H1 (cell line): Measurements from ENCODE around the gene HUWE1. TPM values are rescaled to one million over a fixed set of nuclear protein-coding genes. Genes with fewer than 3 reads are reported as not detected.

Experiments
- CTCF ChIA-PET: fragments of 300-600 bp; sonication (Branson Sonifier 250); formaldehyde crosslinking; loops from one replicate; lab custom pipeline; 2021; ENCODE audit not compliant: partially characterized antibody; lab: Charles Lee
- POLR2A ChIA-PET: fragments of 300-600 bp; sonication (Branson Sonifier 250); formaldehyde crosslinking; loops from one replicate; lab custom pipeline; 2021; ENCODE audit warnings: inconsistent platforms; ENCODE audit not compliant: partially characterized antibody; lab: Charles Lee
- DNase-seq, 2 experiments: peaks; one replicate each; pipeline versions ENCODE4 v3.0.0 to v3.0.0-alpha.2; 2010 to 2022; ENCODE audit warnings: low spot score in 2 of 2, low read depth in 1 of 2, mixed read lengths in 1 of 2
- FAIRE-seq: peaks from 2 replicates; lab custom pipeline; 2011; peaks lifted over from hg19 to GRCh38; lab: Jason Lieb, UNC
- H2AFZ ChIP-seq: 2 replicates; pipeline ENCODE4 v1.8.1; 2012; ENCODE audit warnings: low read length, inconsistent platforms
- H2AK5ac ChIP-seq: 2 replicates; pipeline ENCODE4 v1.6.1; 2013; ENCODE audit warnings: low read depth, low read length
- H2BK120ac ChIP-seq: replicated peaks from 2 replicates; pipeline ENCODE3; 2013; ENCODE audit warnings: low read depth, low read length, inconsistent platforms
- H2BK12ac ChIP-seq: 2 replicates; pipeline ENCODE4 v1.6.1; 2013; ENCODE audit warnings: low read depth, low read length
- H2BK15ac ChIP-seq: 2 replicates; pipeline ENCODE4 v1.6.1; 2013; ENCODE audit warnings: low read length
- H2BK20ac ChIP-seq: 2 replicates; pipeline ENCODE4 v1.6.1; 2013; ENCODE audit warnings: low read length
- H2BK5ac ChIP-seq: 2 replicates; pipeline ENCODE4 v1.6.1; 2013; ENCODE audit warnings: low read depth, low read length
- H3K14ac ChIP-seq: 2 replicates; pipeline ENCODE4 v1.6.1; 2013; ENCODE audit warnings: inconsistent platforms; ENCODE audit not compliant: insufficient read length
- H3K18ac ChIP-seq: 2 replicates; pipeline ENCODE4 v1.6.1; 2013; ENCODE audit warnings: low read length; ENCODE audit errors: extremely low read depth
- H3K23ac ChIP-seq: 2 replicates; pipeline ENCODE4 v1.6.1; 2013; ENCODE audit warnings: inconsistent platforms; ENCODE audit not compliant: insufficient read length
- H3K23me2 ChIP-seq: 2 replicates; pipeline ENCODE4 v1.6.1; 2013; ENCODE audit warnings: low read depth, low read length
- H3K27ac ChIP-seq: 2 replicates; pipeline ENCODE4 v1.6.1; 2011; ENCODE audit warnings: low read depth, low read length, inconsistent platforms
- H3K27me3 ChIP-seq, 4 experiments: replicated peaks in 1 of 4; 1 replicate in 1 of 4; 2 replicates in 3 of 4; pipeline versions ENCODE4 v1.6.1 to v1.8.1; 2011 to 2013; ENCODE audit warnings: low read length in 3 of 4, mild to moderate bottlenecking in 3 of 4, inconsistent platforms in 2 of 4, mixed read lengths in 2 of 4, moderate library complexity in 1 of 4; ENCODE audit not compliant: control insufficient read depth in 3 of 4, insufficient read depth in 3 of 4; ENCODE audit errors: extremely low read depth in 1 of 4
- H3K36me3 ChIP-seq, 4 experiments: 2 replicates each; pipeline versions ENCODE4 v1.6.1 to v1.8.1; 2011 to 2013; ENCODE audit warnings: mild to moderate bottlenecking in 4 of 4, low read length in 3 of 4, moderate library complexity in 2 of 4, control low read depth in 1 of 4, inconsistent platforms in 1 of 4; ENCODE audit not compliant: insufficient read depth in 4 of 4, control insufficient read depth in 2 of 4
- H3K4ac ChIP-seq: replicated peaks from 2 replicates; pipeline ENCODE3; 2013; ENCODE audit warnings: low read length, low read depth, mixed read lengths, inconsistent platforms; ENCODE audit not compliant: insufficient read length
- H3K4me1 ChIP-seq, 4 experiments: replicated peaks in 1 of 4; 1 replicate in 1 of 4; 2 replicates in 3 of 4; pipeline versions ENCODE4 v1.6.1 to v1.8.1; 2011 to 2013; ENCODE audit warnings: low read length in 3 of 4, inconsistent platforms in 2 of 4, mixed read lengths in 1 of 4; ENCODE audit not compliant: insufficient read depth in 4 of 4, control insufficient read depth in 3 of 4
- H3K4me2 ChIP-seq, 2 experiments: 2 replicates each; pipeline versions ENCODE4 v1.6.1 to v1.8.1; 2011 to 2013; ENCODE audit warnings: low read depth in 2 of 2, low read length in 2 of 2, control low read depth in 1 of 2, inconsistent platforms in 1 of 2, mild to moderate bottlenecking in 1 of 2; ENCODE audit not compliant: insufficient read depth in 1 of 2
- H3K4me3 ChIP-seq, 4 experiments: fragments of 200-600, 300-600 bp in 1 of 4; sonication (generic), shearing (Covaris generic), sonication (Bioruptor Twin) in 1 of 4; 2 replicates each; pipeline versions ENCODE4 v1.5.1 to v1.8.1; 2011 to 2016; ENCODE audit warnings: low read length in 4 of 4, low read depth in 3 of 4, control low read depth in 2 of 4, inconsistent platforms in 2 of 4, mild to moderate bottlenecking in 2 of 4, mixed read lengths in 1 of 4, moderate library complexity in 1 of 4; ENCODE audit not compliant: insufficient read depth in 2 of 4; ENCODE audit errors: extremely low read depth in 1 of 4
- H3K56ac ChIP-seq: replicated peaks from 2 replicates; pipeline ENCODE3; 2013; ENCODE audit warnings: low read depth, mild to moderate bottlenecking, mixed read lengths, low read length, inconsistent platforms; ENCODE audit not compliant: insufficient read length
- H3K79me1 ChIP-seq: 2 replicates; pipeline ENCODE4 v1.6.1; 2013; ENCODE audit warnings: low read depth, low read length, control low read depth
- H3K79me2 ChIP-seq, 2 experiments: 2 replicates each; pipeline versions ENCODE4 v1.6.1 to v1.8.1; 2012 to 2013; ENCODE audit warnings: low read length in 2 of 2, mild to moderate bottlenecking in 2 of 2, inconsistent platforms in 1 of 2; ENCODE audit not compliant: insufficient read depth in 2 of 2, control insufficient read depth in 1 of 2
- H3K9ac ChIP-seq, 4 experiments: replicated peaks in 1 of 4; 1 replicate in 1 of 4; 2 replicates in 3 of 4; pipeline versions ENCODE4 v1.6.1 to v1.8.1; 2011 to 2013; ENCODE audit warnings: low read depth in 3 of 4, low read length in 3 of 4, control low read depth in 2 of 4, mild to moderate bottlenecking in 2 of 4, moderate library complexity in 2 of 4, inconsistent platforms in 1 of 4; ENCODE audit errors: extremely low read depth in 1 of 4
- H3K9me3 ChIP-seq, 2 experiments: 2 replicates each; pipeline versions ENCODE4 v1.6.1 to v1.8.1; 2012 to 2013; ENCODE audit warnings: mild to moderate bottlenecking in 2 of 2, moderate library complexity in 2 of 2, control low read depth in 1 of 2, inconsistent platforms in 1 of 2, low read depth in 1 of 2, low read length in 1 of 2, mixed read lengths in 1 of 2; ENCODE audit not compliant: insufficient read depth in 2 of 2
- H4K20me1 ChIP-seq, 2 experiments: replicated peaks in 1 of 2; 2 replicates each; pipeline versions ENCODE3 to v1.8.1; 2011 to 2013; ENCODE audit warnings: inconsistent platforms in 2 of 2, low read length in 2 of 2, mild to moderate bottlenecking in 1 of 2; ENCODE audit not compliant: insufficient read depth in 2 of 2, control insufficient read depth in 1 of 2
- H4K5ac ChIP-seq: 2 replicates; pipeline ENCODE4 v1.6.1; 2013; ENCODE audit warnings: low read length, low read depth, mixed read lengths, inconsistent platforms; ENCODE audit not compliant: insufficient read length
- H4K8ac ChIP-seq: 2 replicates; pipeline ENCODE4 v1.8.0; 2013; ENCODE audit warnings: mild to moderate bottlenecking, moderate library complexity, low read length, inconsistent platforms; ENCODE audit not compliant: insufficient read depth; ENCODE audit errors: extremely low read depth
- H4K91ac ChIP-seq: replicated peaks from 2 replicates; pipeline ENCODE3; 2013; ENCODE audit warnings: low read length, mixed read lengths, inconsistent platforms; ENCODE audit not compliant: insufficient read length
- BACH1 ChIP-seq: IDR thresholded peaks from 2 replicates; pipeline ENCODE4 v1.6.1; 2012; ENCODE audit warnings: low read length, improper control_type of control experiment
- BRCA1 ChIP-seq: IDR thresholded peaks from 2 replicates; pipeline ENCODE4 v1.6.1; 2012; ENCODE audit warnings: low read depth, low read length, improper control_type of control experiment
- CHD2 ChIP-seq: IDR thresholded peaks from 2 replicates; pipeline ENCODE4 v1.6.1; 2012; ENCODE audit warnings: low read length, improper control_type of control experiment
- EP300 ChIP-seq, 2 experiments: IDR thresholded peaks; 1 replicate in 1 of 2; 2 replicates in 1 of 2; pipeline ENCODE4 v1.6.1; 2011 to 2012; ENCODE audit warnings: low read depth in 2 of 2, low read length in 2 of 2, mild to moderate bottlenecking in 2 of 2, borderline replicate concordance in 1 of 2, inconsistent platforms in 1 of 2, moderate library complexity in 1 of 2
- POLR2A ChIP-seq, 2 experiments: IDR thresholded peaks; 1 replicate in 1 of 2; 2 replicates in 1 of 2; pipeline ENCODE4 v1.6.1; 2011; ENCODE audit warnings: low read depth in 2 of 2, low read length in 2 of 2, mild to moderate bottlenecking in 2 of 2; ENCODE audit errors: control extremely low read depth in 1 of 2
- RAD21 ChIP-seq, 2 experiments: IDR thresholded peaks in 1 of 2; conservative IDR thresholded peaks in 1 of 2; 2 replicates each; pipeline ENCODE4 v1.6.1; 2011; ENCODE audit warnings: low read depth in 2 of 2, low read length in 2 of 2, improper control_type of control experiment in 1 of 2, inconsistent platforms in 1 of 2, mild to moderate bottlenecking in 1 of 2, moderate library complexity in 1 of 2
- RFX5 ChIP-seq: IDR thresholded peaks from 2 replicates; pipeline ENCODE4 v1.6.1; 2011; ENCODE audit warnings: low read depth, low read length, improper control_type of control experiment, borderline replicate concordance
- SIN3A ChIP-seq, 2 experiments: IDR thresholded peaks in 1 of 2; conservative IDR thresholded peaks in 1 of 2; 2 replicates each; pipeline ENCODE4 v1.6.1; 2011 to 2012; ENCODE audit warnings: low read length in 2 of 2, improper control_type of control experiment in 1 of 2, low read depth in 1 of 2, mild to moderate bottlenecking in 1 of 2
- SRF ChIP-seq: IDR thresholded peaks from 2 replicates; pipeline ENCODE4 v1.6.1; 2011; ENCODE audit warnings: mild to moderate bottlenecking, low read depth, low read length, moderate library complexity
- WGBS, 2 experiments: shearing (Covaris generic) in 1 of 2; methylation state at CpG; one replicate each; pipeline versions ENCODE4 v1.1.6 to v1.1.7; 2013 to 2015; ENCODE audit warnings: low lambda C conversion rate in 2 of 2, mixed read lengths in 2 of 2, inconsistent platforms in 1 of 2, low coverage in 1 of 2, missing lambda C conversion rate in 1 of 2; ENCODE audit not compliant: insufficient replicate concordance in 2 of 2, insufficient coverage in 1 of 2, insufficient read length in 1 of 2; ENCODE audit errors: extremely low coverage in 1 of 2, missing lambda C conversion rate in 1 of 2; 5-methylcytosine and 5-hydroxymethylcytosine counted together
- polyA plus RNA-seq, 7 experiments: library from polyadenylated mRNA; depleted of rRNA in 3 of 7; stranded (reverse) in 5 of 7; unstranded in 2 of 7; fragments of >200 nt in 5 of 7; fragments of 200-250 nt in 2 of 7; gene quantifications; 1 replicate in 5 of 7; 2 replicates in 1 of 7; 4 replicates in 1 of 7; pipeline versions ENCODE4 v1.2.1 to v1.2.3, GENCODE V29; 2011 to 2013; ENCODE audit warnings: missing spikeins in 2 of 7, mixed read lengths in 2 of 7
- total RNA-seq: library from RNA; stranded (reverse); fragmentation: NEBNext Ultra II Directional; extraction: Animal tissue kit (Norgen Biotek cat#: 25700); gene quantifications from 2 replicates; pipeline ENCODE4 v1.2.1, GENCODE V29; 2021
- TF ChIP-seq, protein P1 (sequence below): IDR thresholded peaks from 2 replicates; pipeline ENCODE4 v1.6.1; 2012; ENCODE audit warnings: low read length, inconsistent platforms
- TF ChIP-seq, protein P2 (sequence below): IDR thresholded peaks from 2 replicates; pipeline ENCODE4 v1.6.1; 2011; ENCODE audit warnings: low read length, improper control_type of control experiment

Gene HUWE1
- total and polyA plus RNA-seq, 2 of the 8 experiments (the other 6 are each of a cell fraction or from before 2014, with no cell fraction given), result 114 to 252 TPM

DNA sequence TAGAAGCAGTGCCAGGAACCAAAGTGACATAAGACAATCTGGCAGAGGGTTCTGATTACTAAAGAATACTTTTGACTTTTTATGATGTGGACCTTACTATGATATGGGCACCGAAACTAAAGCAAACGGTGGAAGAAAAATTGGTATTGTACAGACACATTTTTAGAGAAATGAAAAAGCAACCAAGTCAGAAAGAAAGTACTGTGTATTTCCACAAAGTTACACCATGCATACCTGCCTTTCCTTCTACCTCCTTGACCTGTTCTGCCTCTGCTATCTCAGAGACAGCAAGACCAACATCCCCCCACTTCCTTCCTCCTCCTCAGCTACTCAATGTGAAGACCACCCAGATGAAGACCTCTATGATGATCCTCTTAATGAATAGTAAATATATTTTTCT lies 88.3 kb downstream of the HUWE1 start:
- Histone ChIP-seq H3K36me3 (peaks cover 16 to 79% (median 46%) of the 10 kb centered on the region in 4 experiments), H4K20me1 (no peaks in the 10 kb centered on the region)
- TF ChIP-seq SIN3A (conservative IDR thresholded peaks at IDR 0.05 in 1 of 2, IDR thresholded peaks at IDR 0.05 in 1 of 2; ENCODE audit: low read depth in 1 of 2, low read length in 2 of 2), result no peak
- TF ChIP-seq SRF, result no peak
- TF ChIP-seq RAD21 (IDR thresholded peaks at IDR 0.05 in 1 of 2, conservative IDR thresholded peaks at IDR 0.05 in 1 of 2; ENCODE audit: low read depth in 2 of 2, low read length in 2 of 2), result no peak
- no peak for TF ChIP-seq CHD2
- TF ChIP-seq, protein P1, sequence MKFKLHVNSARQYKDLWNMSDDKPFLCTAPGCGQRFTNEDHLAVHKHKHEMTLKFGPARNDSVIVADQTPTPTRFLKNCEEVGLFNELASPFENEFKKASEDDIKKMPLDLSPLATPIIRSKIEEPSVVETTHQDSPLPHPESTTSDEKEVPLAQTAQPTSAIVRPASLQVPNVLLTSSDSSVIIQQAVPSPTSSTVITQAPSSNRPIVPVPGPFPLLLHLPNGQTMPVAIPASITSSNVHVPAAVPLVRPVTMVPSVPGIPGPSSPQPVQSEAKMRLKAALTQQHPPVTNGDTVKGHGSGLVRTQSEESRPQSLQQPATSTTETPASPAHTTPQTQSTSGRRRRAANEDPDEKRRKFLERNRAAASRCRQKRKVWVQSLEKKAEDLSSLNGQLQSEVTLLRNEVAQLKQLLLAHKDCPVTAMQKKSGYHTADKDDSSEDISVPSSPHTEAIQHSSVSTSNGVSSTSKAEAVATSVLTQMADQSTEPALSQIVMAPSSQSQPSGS, result no peak
- TF ChIP-seq, protein P2, sequence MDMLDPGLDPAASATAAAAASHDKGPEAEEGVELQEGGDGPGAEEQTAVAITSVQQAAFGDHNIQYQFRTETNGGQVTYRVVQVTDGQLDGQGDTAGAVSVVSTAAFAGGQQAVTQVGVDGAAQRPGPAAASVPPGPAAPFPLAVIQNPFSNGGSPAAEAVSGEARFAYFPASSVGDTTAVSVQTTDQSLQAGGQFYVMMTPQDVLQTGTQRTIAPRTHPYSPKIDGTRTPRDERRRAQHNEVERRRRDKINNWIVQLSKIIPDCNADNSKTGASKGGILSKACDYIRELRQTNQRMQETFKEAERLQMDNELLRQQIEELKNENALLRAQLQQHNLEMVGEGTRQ, result no peak
- no peak for TF ChIP-seq RFX5
- TF ChIP-seq BACH1, result no peak
- TF ChIP-seq EP300 (IDR thresholded peaks at IDR 0.05; ENCODE audit: borderline replicate concordance in 1 of 2, low read depth in 2 of 2, low read length in 2 of 2), result no peak
- no peak for TF ChIP-seq BRCA1
- no peak for TF ChIP-seq POLR2A (IDR thresholded peaks at IDR 0.05; ENCODE audit: control extremely low read depth in 1 of 2, low read depth in 2 of 2, low read length in 2 of 2)

More for the DNA sequence above, 88.3 kb downstream of the HUWE1 start:
- CTCF ChIA-PET, result no interaction called here
- H2BK5ac ChIP-seq, result no peak overlapping the region
- POLR2A ChIA-PET, result no interaction called here
- 76% methylated on average over 2 of the region's 2 CpGs; no CpG with 5 or more reads in 1 of the 2 experiments for WGBS, 2 experiments
- no peak overlapping the region for H3K23ac ChIP-seq
- H2BK20ac ChIP-seq, result no peak overlapping the region
- DNase-seq (no peak), FAIRE-seq (no peak)
- no peaks in the 10 kb centered on the region for H3K79me2 ChIP-seq
- no peak overlapping the region for H3K18ac ChIP-seq
- H3K27ac ChIP-seq, result no peak overlapping the region
- no peak overlapping the region for H2AFZ ChIP-seq
- no peaks in the 10 kb centered on the region for H3K9me3 ChIP-seq
- H3K14ac ChIP-seq, result no peak overlapping the region
- no peaks in the 10 kb centered on the region for H3K23me2 ChIP-seq
- no peak overlapping the region for H2AK5ac ChIP-seq
- no peaks in the 10 kb centered on the region for H3K27me3 ChIP-seq
- no peak overlapping the region for H2BK120ac ChIP-seq
- H3K79me1 ChIP-seq, result no peaks in the 10 kb centered on the region
- H3K4ac ChIP-seq, result no peak overlapping the region
- H4K5ac ChIP-seq, result no peak overlapping the region
- H3K4me2 ChIP-seq, result no peak overlapping the region
- no peak overlapping the region for H2BK15ac ChIP-seq
- H4K91ac ChIP-seq, result no peak overlapping the region
- no peak overlapping the region for H3K4me3 ChIP-seq
- H4K8ac ChIP-seq, result no peak overlapping the region
- no peak overlapping the region for H3K56ac ChIP-seq
- no peaks in the 10 kb centered on the region for H3K4me1 ChIP-seq
- H3K9ac ChIP-seq, result no peak overlapping the region
- H2BK12ac ChIP-seq, result no peak overlapping the region
